ENCODE measurements around the gene GRB10.

DNA sequence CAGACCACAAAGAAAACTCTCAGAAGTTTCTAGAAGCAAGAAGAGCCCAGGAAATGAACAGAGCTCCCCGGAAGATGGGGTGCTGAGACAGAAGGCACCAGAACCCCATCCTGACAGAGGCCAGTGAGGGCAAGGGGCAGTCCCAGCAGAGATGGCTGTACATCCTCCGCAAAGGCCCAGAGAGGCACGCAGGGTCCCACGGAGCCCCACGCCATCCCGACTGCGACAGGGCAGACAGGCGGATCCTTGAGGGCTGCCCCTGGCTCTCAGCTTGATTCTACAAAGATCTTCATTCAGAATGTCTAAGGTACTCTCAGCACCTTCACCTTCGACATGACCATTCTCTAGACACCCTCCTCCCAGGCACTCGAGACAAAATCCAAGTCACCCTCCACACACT is 109.6 kb downstream of the GRB10 start:
- no peak for TF ChIP-seq POLR2A (IDR thresholded peaks at IDR 0.05)
- TF ChIP-seq, protein P1, sequence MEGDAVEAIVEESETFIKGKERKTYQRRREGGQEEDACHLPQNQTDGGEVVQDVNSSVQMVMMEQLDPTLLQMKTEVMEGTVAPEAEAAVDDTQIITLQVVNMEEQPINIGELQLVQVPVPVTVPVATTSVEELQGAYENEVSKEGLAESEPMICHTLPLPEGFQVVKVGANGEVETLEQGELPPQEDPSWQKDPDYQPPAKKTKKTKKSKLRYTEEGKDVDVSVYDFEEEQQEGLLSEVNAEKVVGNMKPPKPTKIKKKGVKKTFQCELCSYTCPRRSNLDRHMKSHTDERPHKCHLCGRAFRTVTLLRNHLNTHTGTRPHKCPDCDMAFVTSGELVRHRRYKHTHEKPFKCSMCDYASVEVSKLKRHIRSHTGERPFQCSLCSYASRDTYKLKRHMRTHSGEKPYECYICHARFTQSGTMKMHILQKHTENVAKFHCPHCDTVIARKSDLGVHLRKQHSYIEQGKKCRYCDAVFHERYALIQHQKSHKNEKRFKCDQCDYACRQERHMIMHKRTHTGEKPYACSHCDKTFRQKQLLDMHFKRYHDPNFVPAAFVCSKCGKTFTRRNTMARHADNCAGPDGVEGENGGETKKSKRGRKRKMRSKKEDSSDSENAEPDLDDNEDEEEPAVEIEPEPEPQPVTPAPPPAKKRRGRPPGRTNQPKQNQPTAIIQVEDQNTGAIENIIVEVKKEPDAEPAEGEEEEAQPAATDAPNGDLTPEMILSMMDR (IDR thresholded peaks at IDR 0.05) = no peak
